Measurements from ENCODE around the gene MLF1. TPM values are rescaled to one million over a fixed set of nuclear protein-coding genes. Genes with fewer than 3 reads are reported as not detected.

MLF1 gene
- total and polyA plus RNA-seq, 2 donors (not counting 1 experiment from before 2014, with no cell fraction given) = 0.25 TPM; not detected in 1

DNA sequence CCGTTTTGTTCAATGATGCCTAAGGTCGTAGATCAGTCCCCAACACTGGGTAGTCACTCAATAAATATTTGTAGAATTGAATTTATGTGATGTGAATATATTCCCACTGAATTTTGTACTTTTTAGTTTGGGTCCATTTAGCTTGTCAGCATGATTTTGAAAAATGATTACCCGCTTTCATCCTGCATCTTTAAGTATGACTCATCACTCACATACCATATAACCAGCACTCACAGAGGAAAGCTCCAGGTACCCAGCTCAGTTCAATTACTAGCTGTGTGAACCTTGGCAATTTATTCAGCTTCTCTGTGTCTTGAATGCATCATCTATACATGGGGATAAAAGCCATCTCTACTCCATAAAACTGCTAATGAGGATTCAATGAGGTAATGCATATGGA is 2.2 kb upstream of the MLF1 start:
- Histone ChIP-seq H3K4me2 (replicated peaks; ENCODE audit: low read depth, low read length, poor library complexity, severe bottlenecking) (no peak overlapping the region), H3K36me3 (replicated peaks in 1 of 2; ENCODE audit: control extremely low read depth in 1 of 2, control insufficient read depth in 1 of 2, extremely low read depth in 1 of 2, insufficient read depth in 2 of 2, low read length in 1 of 2) (no peaks in the 10 kb centered on the region), H3K27ac (ENCODE audit: low read length in 2 of 2) (no peak overlapping the region), H3K4me3 (ENCODE audit: control extremely low read depth in 1 of 5, extremely low read depth in 1 of 5, insufficient read depth in 1 of 5, low read depth in 2 of 5, low read length in 4 of 5) (no peak overlapping the region), H3K27me3 (replicated peaks in 1 of 4; ENCODE audit: control extremely low read depth in 1 of 4, control insufficient read depth in 3 of 4, insufficient read depth in 4 of 4, low read length in 3 of 4) (peaks cover 0 to 35% (median 15%) of the 10 kb centered on the region in 4 experiments), H3K9ac (ENCODE audit: low read length) (no peak overlapping the region), H3K4me1 (ENCODE audit: control insufficient read depth in 2 of 2, insufficient read depth in 2 of 2, low read length in 2 of 2) (peaks cover 11% of the 10 kb centered on the region in 2 donors), H4K20me1 (ENCODE audit: control insufficient read depth, insufficient read depth, low read length, poor library complexity, severe bottlenecking) (no peaks in the 10 kb centered on the region), H3K9me3 (ENCODE audit: control extremely low read depth in 1 of 3, control insufficient read depth in 2 of 3, insufficient read depth in 1 of 3, low read length in 2 of 3) (peaks cover 0 to 27% (median 4%) of the 10 kb centered on the region in 3 donors), H2AFZ (ENCODE audit: insufficient read depth, low read depth, low read length, poor library complexity, severe bottlenecking) (no peak overlapping the region), H3K79me2 (ENCODE audit: control insufficient read depth, insufficient read depth, low read length) (no peaks in the 10 kb centered on the region)
- H3K4me3 Mint-ChIP-seq = no peak overlapping the region
- CTCF ChIA-PET = no interaction called here
- intact Hi-C loops (cut with micrococcal nuclease) = no loop called here
- POLR2A ChIA-PET = no interaction called here
- no peak for DNase-seq
- H3K4me1 Mint-ChIP-seq = peaks cover 12% of the 10 kb centered on the region
- 100% methylated on average over 1 of the region's 3 CpGs for WGBS (ENCODE audit: insufficient coverage)
- no peak for TF ChIP-seq EZH2 (IDR thresholded peaks at IDR 0.05; ENCODE audit: borderline replicate concordance, insufficient read depth, low read depth, low read length, poor library complexity, severe bottlenecking)
- TF ChIP-seq, protein P1, sequence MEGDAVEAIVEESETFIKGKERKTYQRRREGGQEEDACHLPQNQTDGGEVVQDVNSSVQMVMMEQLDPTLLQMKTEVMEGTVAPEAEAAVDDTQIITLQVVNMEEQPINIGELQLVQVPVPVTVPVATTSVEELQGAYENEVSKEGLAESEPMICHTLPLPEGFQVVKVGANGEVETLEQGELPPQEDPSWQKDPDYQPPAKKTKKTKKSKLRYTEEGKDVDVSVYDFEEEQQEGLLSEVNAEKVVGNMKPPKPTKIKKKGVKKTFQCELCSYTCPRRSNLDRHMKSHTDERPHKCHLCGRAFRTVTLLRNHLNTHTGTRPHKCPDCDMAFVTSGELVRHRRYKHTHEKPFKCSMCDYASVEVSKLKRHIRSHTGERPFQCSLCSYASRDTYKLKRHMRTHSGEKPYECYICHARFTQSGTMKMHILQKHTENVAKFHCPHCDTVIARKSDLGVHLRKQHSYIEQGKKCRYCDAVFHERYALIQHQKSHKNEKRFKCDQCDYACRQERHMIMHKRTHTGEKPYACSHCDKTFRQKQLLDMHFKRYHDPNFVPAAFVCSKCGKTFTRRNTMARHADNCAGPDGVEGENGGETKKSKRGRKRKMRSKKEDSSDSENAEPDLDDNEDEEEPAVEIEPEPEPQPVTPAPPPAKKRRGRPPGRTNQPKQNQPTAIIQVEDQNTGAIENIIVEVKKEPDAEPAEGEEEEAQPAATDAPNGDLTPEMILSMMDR (IDR thresholded peaks at IDR 0.05) = no peak
- ATAC-seq (ENCODE audit: low read depth) = no peak
- H3K27ac Mint-ChIP-seq = no peak overlapping the region
- H3K27me3 Mint-ChIP-seq = peaks cover 49% of the 10 kb centered on the region
- H3K9me3 Mint-ChIP-seq (ENCODE audit: insufficient read depth) = peaks cover 2% of the 10 kb centered on the region

DNA sequence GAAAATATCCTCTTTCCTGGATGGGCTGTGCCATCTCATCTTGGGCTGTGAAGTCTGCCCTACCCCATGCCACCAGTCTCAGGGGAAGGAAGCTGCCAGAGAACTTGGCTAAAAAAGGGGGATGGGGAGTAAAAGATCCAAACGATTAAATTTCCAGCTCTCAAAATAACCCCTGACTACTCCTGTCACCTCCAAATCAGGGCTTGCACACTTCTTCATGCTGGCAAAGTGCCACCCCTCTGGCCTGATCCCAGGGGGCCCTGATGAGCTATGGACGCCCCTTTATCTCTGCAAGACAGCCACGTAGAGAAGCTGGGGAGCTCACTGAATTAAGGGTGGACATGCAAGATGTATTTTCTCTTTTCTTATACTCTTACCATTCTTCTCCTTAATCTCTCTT is 1.2 kb upstream of the MLF1 start:
- H3K27me3 ChIP-seq (replicated peaks in 1 of 4; ENCODE audit: control extremely low read depth in 1 of 4, control insufficient read depth in 3 of 4, insufficient read depth in 4 of 4, low read length in 3 of 4) = peaks cover 0 to 35% (median 15%) of the 10 kb centered on the region in 4 experiments
- no peak overlapping the region for H3K4me3 ChIP-seq (ENCODE audit: control extremely low read depth in 1 of 5, extremely low read depth in 1 of 5, insufficient read depth in 1 of 5, low read depth in 2 of 5, low read length in 4 of 5)
- no peak overlapping the region for H3K4me2 ChIP-seq (replicated peaks; ENCODE audit: low read depth, low read length, poor library complexity, severe bottlenecking)
- no peak overlapping the region for H3K27ac Mint-ChIP-seq
- POLR2A ChIA-PET = no interaction called here
- H3K4me3 Mint-ChIP-seq = no peak overlapping the region
- no peak overlapping the region for H3K27ac ChIP-seq (ENCODE audit: low read length in 2 of 2)
- TF ChIP-seq, protein P1 (IDR thresholded peaks at IDR 0.05) = no peak
- TF ChIP-seq EZH2 (IDR thresholded peaks at IDR 0.05; ENCODE audit: borderline replicate concordance, insufficient read depth, low read depth, low read length, poor library complexity, severe bottlenecking) = no peak
- no peak overlapping the region for H2AFZ ChIP-seq (ENCODE audit: insufficient read depth, low read depth, low read length, poor library complexity, severe bottlenecking)
- CTCF ChIA-PET = no interaction called here
- peaks cover 49% of the 10 kb centered on the region for H3K27me3 Mint-ChIP-seq
- intact Hi-C loops (cut with micrococcal nuclease) = no loop called here
- H3K4me1 ChIP-seq (ENCODE audit: control insufficient read depth in 2 of 2, insufficient read depth in 2 of 2, low read length in 2 of 2) = peaks cover 11% of the 10 kb centered on the region in 2 donors
- peaks cover 12% of the 10 kb centered on the region for H3K4me1 Mint-ChIP-seq
- ATAC-seq (ENCODE audit: low read depth) (no peak), DNase-seq (no peak)
- H3K9me3 Mint-ChIP-seq (ENCODE audit: insufficient read depth) = peaks cover 2% of the 10 kb centered on the region
- no peak overlapping the region for H3K9ac ChIP-seq (ENCODE audit: low read length)
- H3K79me2 ChIP-seq (ENCODE audit: control insufficient read depth, insufficient read depth, low read length) = no peaks in the 10 kb centered on the region
- H4K20me1 ChIP-seq (ENCODE audit: control insufficient read depth, insufficient read depth, low read length, poor library complexity, severe bottlenecking) = no peaks in the 10 kb centered on the region
- no CpG with 5 or more reads among the region's 3 CpGs for WGBS (ENCODE audit: insufficient coverage)
- peaks cover 0 to 27% (median 4%) of the 10 kb centered on the region in 3 donors for H3K9me3 ChIP-seq (ENCODE audit: control extremely low read depth in 1 of 3, control insufficient read depth in 2 of 3, insufficient read depth in 1 of 3, low read length in 2 of 3)
- no peaks in the 10 kb centered on the region for H3K36me3 ChIP-seq (replicated peaks in 1 of 2; ENCODE audit: control extremely low read depth in 1 of 2, control insufficient read depth in 1 of 2, extremely low read depth in 1 of 2, insufficient read depth in 2 of 2, low read length in 1 of 2)

All from B cell (primary cell).